Stimulated activated CD8-positive, alpha-beta memory T cell treated with anti-CD3 and anti-CD28 coated beads, Interleukin-7, amount 100 ng/mL, for 1 hour (primary cell): Measurements from ENCODE around the gene PPP2R3B.
"Not testable (repeated sequence)": the region's sequence is repeated elsewhere in the genome, so short reads cannot be mapped to it uniquely, and the experiment has no call there.

Source experiments
- DNase-seq, 2 donors: peaks; one replicate each; pipeline ENCODE4 v3.0.0-alpha.2; 2020; ENCODE audit warnings: low read depth in 2 of 2

The PPP2R3B gene

DNA sequence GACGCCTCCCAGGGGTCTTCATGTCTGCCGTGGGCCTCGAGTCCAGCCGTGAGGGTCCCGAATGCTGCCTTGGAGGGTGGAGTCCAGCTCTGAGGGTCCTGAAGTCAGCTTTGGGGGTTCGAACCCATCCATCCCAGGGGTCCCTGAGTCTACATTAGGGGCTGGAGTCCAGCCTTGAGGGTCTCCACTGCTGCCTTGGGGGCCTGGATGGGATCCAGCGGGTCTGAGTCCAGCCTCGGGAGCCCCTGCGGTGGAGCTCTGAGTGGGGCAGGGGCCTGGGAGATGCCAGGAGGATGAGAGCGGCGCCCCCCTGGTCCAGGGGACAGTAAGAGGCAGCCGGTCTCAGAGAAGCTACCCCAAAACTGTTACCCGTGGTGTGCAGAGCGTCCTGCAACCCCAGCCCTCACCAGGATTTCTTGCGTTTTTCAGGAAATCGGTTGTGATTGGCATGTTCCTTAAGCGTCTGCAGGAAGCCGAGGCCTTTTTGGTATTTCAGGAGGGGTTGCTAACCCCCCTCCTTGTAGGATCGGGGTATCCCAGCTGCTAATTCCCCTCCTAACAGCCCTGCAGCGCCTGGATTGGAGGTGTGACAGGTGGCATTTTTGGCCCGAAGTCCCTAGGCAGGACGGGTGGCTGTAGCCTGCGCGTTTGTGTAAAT lies 66.5 kb downstream of the PPP2R3B start:
- no peak for DNase-seq

- DNase-seq, result no peak
Observed at GRCh38 chrX:319579-320125, 67.1 kb downstream of the PPP2R3B start.

GRCh38 chrX:318739-319578 lies 67.7 kb downstream of the PPP2R3B start, which contains the start of gene GTPBP6:
Gene GTPBP6 (minus strand): TSS chrX:318796. CDS start chrX:318787, 9 bp downstream.
- peak; percentile 96 to 97 for DNase-seq

DNA sequence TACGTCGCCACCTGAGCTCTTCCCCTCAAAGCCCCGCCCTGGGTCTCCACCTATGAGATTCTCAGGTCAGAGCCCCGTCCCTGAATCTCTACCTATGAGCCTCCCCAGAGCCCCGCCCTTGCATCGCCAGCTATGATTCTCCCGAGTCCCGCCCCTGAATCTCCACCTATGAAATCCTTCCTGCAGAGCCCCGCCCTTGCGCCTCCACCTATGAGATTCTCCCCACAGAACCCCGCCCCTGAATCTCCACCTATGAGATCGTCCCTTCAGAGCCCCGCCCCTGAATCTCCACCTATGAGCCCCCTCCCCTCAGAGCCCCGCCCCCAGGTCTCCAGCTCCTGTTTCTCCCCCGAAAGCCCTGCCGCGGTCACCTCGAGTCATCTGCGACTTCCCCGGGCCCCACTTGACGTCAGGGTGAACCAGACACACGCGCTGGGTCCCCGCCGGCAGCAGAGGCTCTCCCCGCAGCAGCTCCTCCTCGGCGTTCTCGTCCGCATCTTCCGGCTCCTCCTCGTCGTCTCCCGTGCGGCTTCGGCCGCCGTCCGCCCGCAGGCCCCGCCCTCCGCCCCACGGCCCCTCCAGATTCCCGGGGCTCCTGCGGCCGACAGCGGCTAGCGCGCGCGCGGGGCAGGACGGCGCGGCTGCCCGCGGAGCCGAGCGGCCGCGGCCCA lies 68.5 kb downstream of the PPP2R3B start:
- DNase-seq, result peak; percentile 85 to 90

GRCh38 chrX:317424-318067 lies 69.2 kb downstream of the PPP2R3B start:
- no peak for DNase-seq

GRCh38 chrX:316351-317325 lies 70.1 kb downstream of the PPP2R3B start:
- DNase-seq, result no peak

DNA sequence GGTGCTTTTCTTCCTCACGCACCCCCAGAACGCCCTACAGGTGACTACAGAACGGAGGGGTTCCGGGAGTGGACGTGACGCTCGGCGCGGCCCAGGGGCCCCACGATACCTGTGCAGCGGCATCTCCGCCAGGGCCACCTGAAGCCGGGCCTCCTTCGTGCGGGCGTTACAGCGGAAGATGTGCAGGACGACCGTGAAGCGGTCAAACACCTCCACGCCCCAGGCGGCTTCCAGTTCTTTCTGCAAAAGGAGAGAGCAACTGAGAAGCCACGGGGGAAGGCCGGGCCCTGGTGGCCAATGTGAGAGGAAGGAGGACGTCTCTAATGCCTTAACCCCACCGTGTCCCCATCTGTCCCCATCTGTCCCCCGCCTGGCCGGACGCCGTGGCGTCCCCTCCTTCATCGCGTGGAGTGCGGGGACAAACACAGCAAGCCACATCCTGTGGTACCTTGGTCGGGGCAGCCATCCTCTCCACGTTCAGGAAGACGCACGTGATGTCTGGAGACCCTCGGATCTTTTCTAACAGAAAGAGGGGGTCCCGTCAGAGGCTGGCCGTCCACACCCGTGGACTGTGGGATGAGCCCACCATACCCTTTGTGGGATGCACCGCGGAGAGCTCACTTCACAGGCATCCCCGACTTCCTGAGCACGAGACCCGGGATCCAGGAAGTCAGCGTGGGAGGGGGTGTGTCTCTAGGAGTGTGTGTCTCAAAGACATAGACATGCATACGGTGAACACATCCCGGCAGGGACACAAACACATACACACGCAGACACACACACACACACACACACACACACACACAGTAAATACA lies 71.7 kb downstream of the PPP2R3B start:
- DNase-seq, result no peak

DNA sequence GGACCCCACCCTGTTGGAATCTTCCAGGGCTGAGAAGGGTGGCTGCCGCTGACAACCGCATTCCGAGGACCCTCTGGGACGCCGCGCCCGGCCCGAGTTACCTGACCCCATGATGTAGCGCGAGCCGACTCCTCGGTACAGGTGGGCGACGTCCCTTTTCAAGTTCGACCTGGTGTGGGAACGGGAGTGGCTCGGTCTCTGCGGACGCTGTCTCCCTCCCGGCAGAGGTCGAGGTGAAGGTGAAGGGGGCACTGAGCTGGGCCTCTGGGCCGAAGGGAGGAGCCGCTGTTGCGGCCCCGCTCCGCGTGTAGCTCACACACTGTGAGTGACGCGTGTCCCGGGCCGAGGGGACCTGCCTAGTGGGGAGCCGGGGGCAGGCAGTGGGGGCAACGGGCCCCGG lies 72.7 kb downstream of the PPP2R3B start:
- DNase-seq, result no peak

DNA sequence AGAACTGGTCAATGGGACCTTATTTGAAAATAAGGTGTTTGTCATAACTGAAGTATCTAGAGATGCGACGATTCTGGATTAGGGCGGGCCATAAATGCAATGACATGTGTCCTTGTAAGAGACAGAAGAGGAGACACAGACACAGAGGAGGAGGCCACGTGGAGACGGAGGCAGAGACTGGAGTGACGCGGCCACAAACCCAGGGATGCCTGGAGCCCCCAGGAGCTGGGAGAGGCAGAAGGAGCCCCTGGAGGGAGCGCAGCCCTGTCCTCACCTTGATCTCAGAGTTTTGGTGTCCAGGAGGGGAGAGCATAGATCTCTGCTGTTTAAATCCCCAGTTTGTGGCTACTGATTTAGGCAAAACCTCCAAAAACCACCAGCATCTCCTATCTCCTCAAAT lies 73.2 kb downstream of the PPP2R3B start:
- no peak for DNase-seq

- DNase-seq, result no peak
Observed at GRCh38 chrX:312621-313331, 73.9 kb downstream of the PPP2R3B start.

DNA sequence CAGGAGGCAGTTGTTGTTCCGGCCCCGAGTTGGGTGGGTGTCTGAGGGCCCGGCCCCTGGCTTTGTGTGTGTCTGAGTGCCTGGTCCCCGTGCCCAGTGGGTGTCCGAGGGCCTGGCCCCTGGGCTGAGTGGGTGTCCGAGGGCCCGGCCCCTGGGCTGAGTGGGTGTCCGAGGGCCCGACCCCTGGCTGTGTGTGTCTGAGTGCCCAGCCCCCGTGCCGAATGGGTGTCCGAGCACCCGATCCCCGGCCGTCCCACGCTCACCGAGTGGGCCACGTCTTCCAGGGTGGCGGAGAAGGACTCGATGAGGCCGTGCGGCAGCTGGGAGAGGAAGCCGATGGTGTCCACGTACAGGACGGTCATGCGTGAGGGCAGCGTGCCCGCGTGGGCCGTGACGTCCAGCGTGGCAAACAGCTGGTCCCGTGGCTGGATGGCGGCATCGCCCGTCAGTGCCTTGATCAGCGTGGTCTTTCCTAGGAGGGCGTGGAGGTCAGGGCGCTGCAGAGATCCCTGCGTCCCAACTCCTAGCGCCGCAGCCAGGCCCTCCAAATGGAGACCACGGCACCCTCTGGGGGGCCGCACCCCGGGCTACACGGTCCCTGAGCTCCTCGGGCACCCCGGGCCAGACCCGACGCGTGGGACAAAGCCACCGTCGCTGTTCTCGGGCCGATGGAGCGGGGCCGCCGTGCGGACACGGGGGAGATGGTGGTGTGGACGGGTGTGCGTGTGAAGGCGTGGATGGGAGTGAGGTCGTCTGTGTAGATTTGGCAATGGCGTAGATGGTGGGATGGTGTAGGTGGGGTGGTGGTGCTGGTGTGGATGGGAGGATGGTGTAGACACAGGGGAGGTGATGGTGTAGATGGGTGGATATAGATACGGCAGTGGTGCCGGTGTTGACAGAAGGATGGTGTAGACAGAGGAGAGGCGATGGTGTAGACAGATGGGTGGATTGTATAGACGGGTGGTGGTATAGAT lies 75.3 kb downstream of the PPP2R3B start:
- DNase-seq, result no peak

GRCh38 chrX:310621-311155 lies 76.0 kb downstream of the PPP2R3B start:
- DNase-seq, result no peak

DNA sequence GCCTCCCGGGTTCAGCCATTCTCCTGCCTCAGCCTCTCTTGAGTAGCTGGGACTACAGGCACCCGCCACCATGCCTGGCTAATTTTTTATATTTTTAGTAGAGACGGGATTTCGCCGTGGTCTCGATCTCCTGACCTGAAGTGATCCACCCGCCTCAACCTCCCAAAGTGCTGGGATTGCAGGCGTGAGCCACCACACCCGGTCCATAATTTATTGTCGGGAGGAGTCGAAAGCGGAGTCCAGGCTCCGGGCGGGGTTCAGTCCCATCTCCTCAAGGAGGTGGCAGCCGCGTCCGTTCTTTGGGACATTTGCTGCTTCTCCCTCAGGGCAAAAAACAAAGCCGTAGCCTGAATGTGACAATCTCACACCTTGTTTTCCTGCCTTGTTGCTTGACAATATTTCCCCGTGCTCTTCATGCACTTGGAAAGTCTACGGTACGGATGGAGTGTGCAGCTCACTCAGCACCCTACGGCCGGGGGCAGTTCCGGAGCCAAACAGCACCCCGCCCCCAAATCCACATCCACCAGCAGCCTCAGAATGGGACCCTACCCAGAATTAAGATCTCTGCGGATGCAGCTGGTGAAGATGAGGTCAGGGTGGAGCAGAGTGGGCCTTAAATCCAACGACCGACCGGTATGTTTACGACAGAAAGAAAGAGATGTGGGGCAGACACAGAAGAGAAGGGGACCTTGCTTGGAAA lies 77.7 kb downstream of the PPP2R3B start:
- no peak for DNase-seq

DNA sequence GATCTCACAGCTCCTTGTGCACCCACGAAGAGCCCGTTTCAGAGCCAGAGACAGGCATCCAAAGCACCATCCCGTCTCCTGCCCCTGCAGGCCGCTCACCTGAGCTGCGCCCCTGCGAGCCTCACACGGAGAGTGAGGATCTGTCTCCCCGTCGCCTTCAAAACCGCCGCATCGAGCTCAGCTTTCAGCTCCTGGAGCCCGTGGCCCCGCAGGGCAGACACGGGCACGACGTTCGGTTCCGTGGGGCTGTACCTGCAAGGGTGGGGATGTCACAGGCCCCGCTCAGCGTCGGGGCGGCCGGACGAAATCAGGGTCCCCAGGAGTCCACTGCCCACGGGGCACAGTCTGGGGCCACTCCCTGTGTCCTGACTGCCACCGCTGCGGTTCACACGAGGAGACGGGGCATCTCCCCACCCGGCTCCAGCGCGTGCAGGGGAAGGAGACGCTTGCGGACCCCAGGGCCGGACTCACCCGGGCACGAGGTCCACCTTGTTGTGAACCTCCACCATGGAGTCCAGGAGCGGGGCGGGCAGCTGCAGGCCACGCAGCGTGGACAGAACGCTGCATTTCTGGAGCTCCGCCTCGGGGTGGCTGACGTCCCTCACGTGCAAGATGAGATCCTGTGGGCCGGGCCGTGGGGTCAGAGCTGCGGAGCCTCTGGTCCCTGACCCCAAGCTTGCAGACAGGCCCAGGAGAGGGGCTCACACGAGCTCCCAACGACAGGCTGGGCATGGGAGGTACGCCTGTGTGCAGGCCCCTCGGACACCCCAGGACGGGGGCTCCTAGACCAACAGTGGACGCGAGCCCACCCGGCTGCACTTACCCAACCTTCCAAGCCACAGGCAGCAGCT lies 79.2 kb downstream of the PPP2R3B start:
- DNase-seq, result no peak

GRCh38 chrX:306614-307251 lies 80.0 kb downstream of the PPP2R3B start:
- DNase-seq, result not testable (repeated sequence)
